ENCODE measurements around the gene PDCL2.

Gene PDCL2

GRCh38 chr4:55612341-55612740, 20.3 kb upstream of the PDCL2 start:
- DNase-seq (ENCODE audit: insufficient read length, low spot score): no peak
- TF ChIP-seq CTCF (IDR thresholded peaks at IDR 0.05; ENCODE audit: insufficient read depth, missing control alignments): no peak
- no peak for FAIRE-seq

- no peak for FAIRE-seq
- DNase-seq (ENCODE audit: insufficient read length, low spot score): no peak
- TF ChIP-seq CTCF (IDR thresholded peaks at IDR 0.05; ENCODE audit: insufficient read depth, missing control alignments): no peak
These were observed 19.5 kb upstream of the PDCL2 start for GRCh38 chr4:55611358-55612059.

GRCh38 chr4:55610381-55610780, 18.3 kb upstream of the PDCL2 start:
- FAIRE-seq: no peak
- no peak for DNase-seq (ENCODE audit: insufficient read length, low spot score)
- no peak for TF ChIP-seq CTCF (IDR thresholded peaks at IDR 0.05; ENCODE audit: insufficient read depth, missing control alignments)

- no peak for TF ChIP-seq CTCF (IDR thresholded peaks at IDR 0.05; ENCODE audit: insufficient read depth, missing control alignments)
- no peak for DNase-seq (ENCODE audit: insufficient read length, low spot score)
- no peak for FAIRE-seq
These were observed 17.4 kb upstream of the PDCL2 start for GRCh38 chr4:55609393-55609866.

GRCh38 chr4:55608591-55608990, 16.5 kb upstream of the PDCL2 start:
- DNase-seq (ENCODE audit: insufficient read length, low spot score): no peak
- no peak for FAIRE-seq
- TF ChIP-seq CTCF (IDR thresholded peaks at IDR 0.05; ENCODE audit: insufficient read depth, missing control alignments): no peak

- FAIRE-seq (peak; percentile 84), DNase-seq (ENCODE audit: insufficient read length, low spot score) (peak; percentile 22)
- no peak for TF ChIP-seq CTCF (IDR thresholded peaks at IDR 0.05; ENCODE audit: insufficient read depth, missing control alignments)
These were observed 13.0 kb upstream of the PDCL2 start for GRCh38 chr4:55604996-55605395.

GRCh38 chr4:55600640-55601039, 8.6 kb upstream of the PDCL2 start:
- no peak for TF ChIP-seq CTCF (IDR thresholded peaks at IDR 0.05; ENCODE audit: insufficient read depth, missing control alignments)
- no peak for DNase-seq (ENCODE audit: insufficient read length, low spot score)
- FAIRE-seq: no peak

Measured in D721Med (cell line).